ENCODE measurements around the gene PDHX.

The PDHX gene

DNA sequence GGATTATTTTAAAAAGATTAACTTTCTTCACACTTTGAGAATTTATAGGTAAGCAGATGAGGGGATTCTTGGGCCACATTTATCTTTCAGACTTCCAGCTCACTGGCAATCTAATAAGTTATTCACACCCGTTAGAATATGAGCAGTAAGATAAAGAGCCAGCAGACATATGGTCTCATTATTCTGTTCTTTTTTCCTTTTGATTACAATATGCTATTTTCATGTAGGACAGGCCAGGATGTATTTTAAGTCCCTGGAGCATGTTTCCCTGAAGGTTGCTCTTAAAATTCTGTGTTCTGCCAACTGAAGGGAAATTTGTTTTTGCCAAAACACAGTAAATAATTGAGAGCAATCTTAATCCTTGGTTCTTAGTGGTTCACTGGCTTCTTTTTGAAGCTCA lies 22.2 kb downstream of the PDHX start:
- Histone ChIP-seq H3K4me3 (ENCODE audit: low read length) (no peak overlapping the region), H3K4me1 (ENCODE audit: control insufficient read depth, insufficient read depth, low read length) (peaks cover 6% of the 10 kb centered on the region), H3K36me3 (ENCODE audit: control insufficient read depth, insufficient read depth, low read length) (peaks cover 2% of the 10 kb centered on the region), H3K27ac (ENCODE audit: low read depth, low read length) (no peak overlapping the region), H3K9ac (ENCODE audit: low read length) (no peak overlapping the region), H3K27me3 (ENCODE audit: control insufficient read depth, insufficient read depth, low read length) (no peaks in the 10 kb centered on the region)

DNA sequence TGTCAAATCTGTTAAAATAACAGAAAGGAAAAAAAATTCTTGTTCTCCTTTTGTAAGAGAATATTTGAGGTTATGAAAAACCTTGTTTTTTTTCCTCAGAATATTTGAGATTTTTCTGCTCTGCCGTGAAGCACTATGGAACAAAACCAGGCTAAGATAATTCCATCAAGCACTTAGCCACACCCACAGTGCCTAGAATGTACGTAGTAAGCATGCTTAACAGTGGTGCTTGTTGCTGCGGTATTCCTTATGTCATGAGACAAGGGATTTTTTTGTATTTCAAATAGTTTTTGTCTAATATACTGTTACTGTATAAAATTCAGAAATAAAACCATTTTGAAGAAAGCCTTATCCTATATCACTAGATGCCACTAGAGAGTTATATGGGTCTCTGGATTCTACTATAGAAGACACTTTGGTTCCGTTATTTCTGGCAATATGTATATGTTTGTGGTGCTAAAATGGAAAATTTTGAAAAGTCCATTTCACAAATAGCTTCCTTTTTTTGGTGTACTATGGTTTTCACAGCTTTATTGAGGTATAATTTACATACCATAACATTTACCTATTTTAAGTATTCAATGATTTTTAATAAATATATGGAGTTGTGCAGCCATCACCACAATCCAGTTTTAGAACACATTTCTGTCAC lies 23.7 kb downstream of the PDHX start:
- H3K27ac ChIP-seq (ENCODE audit: low read depth, low read length), result no peak overlapping the region
- H3K4me1 ChIP-seq (ENCODE audit: control insufficient read depth, insufficient read depth, low read length), result peaks cover 6% of the 10 kb centered on the region
- H3K9ac ChIP-seq (ENCODE audit: low read length), result no peak overlapping the region

DNA sequence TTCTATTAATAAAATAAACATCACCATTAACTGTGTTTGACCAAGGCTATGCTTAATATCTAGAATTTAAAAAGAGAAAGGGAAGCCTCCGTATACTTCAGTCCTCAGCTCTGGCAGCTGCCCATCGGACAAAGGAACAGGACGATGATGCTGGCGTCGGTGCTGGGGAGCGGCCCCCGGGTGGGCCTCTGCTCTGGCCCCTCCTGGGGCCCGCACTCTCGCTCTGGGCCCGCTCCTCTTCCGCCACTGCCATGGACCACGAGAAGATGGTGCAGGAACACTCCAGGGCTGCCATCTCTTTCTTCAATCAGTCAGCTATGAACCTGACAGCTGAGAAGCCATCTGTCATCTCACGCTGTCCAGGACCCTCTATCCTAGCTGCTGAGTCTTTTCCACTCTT lies 25.3 kb downstream of the PDHX start:
- H3K9ac ChIP-seq (ENCODE audit: low read length), result no peak overlapping the region
- peaks cover 3% of the 10 kb centered on the region for H3K36me3 ChIP-seq (ENCODE audit: control insufficient read depth, insufficient read depth, low read length)
- no peak overlapping the region for H3K4me3 ChIP-seq (ENCODE audit: low read length)
- H3K4me1 ChIP-seq (ENCODE audit: control insufficient read depth, insufficient read depth, low read length), result peaks cover 6% of the 10 kb centered on the region
- no peaks in the 10 kb centered on the region for H3K27me3 ChIP-seq (ENCODE audit: control insufficient read depth, insufficient read depth, low read length)
- H3K27ac ChIP-seq (ENCODE audit: low read depth, low read length), result no peak overlapping the region

More for the DNA sequence above, 23.7 kb downstream of the PDHX start:
- Histone ChIP-seq H3K27me3 (ENCODE audit: control insufficient read depth, insufficient read depth, low read length) (no peaks in the 10 kb centered on the region), H3K4me3 (ENCODE audit: low read length) (no peak overlapping the region), H3K36me3 (ENCODE audit: control insufficient read depth, insufficient read depth, low read length) (peaks cover 3% of the 10 kb centered on the region)

DNA sequence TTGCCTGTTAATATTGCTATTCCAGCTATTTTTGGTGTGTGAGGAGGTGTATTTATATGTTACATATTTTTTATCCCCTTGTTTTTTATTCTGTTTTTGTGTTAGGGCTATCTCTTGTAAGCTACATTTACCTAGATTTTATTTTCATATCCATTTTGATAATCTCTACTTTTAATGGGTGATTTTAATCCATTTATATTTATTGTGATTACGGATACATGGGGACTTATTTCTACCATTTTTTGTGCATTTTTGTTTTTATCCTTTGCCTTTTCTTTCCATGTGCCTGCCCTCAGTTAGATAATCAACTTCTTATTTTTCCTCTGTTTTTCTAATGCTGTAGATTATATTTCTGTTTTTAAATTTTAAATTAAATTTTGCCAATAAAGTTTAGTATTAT lies 28.3 kb downstream of the PDHX start:
- Histone ChIP-seq H3K27me3 (ENCODE audit: control insufficient read depth, insufficient read depth, low read length) (no peaks in the 10 kb centered on the region), H3K9ac (ENCODE audit: low read length) (no peak overlapping the region), H3K4me1 (ENCODE audit: control insufficient read depth, insufficient read depth, low read length) (peaks cover 6% of the 10 kb centered on the region), H3K4me3 (ENCODE audit: low read length) (no peak overlapping the region), H3K36me3 (ENCODE audit: control insufficient read depth, insufficient read depth, low read length) (peaks cover 3% of the 10 kb centered on the region), H3K27ac (ENCODE audit: low read depth, low read length) (no peak overlapping the region)

DNA sequence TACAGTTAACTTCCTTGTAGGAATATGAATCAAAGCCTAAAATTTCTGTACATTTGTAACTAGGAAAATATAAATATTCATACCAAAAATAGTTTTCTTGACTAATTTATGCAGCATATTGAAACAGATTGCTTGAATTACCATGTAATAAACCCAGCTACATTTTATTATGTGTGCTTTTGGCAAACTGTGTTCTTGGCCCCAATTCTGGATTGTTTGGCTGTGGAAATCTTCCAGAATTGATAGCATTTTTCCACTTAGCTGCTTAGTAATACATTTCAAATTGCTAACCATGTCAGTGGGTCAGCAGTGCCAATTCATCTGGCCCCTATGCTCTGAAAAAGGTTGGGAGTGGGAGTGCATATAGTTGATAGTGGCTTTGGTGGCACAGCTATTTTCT lies 32.3 kb downstream of the PDHX start:
- H3K9ac ChIP-seq (ENCODE audit: low read length), result no peak overlapping the region
- H3K4me3 ChIP-seq (ENCODE audit: low read length), result no peak overlapping the region
- no peaks in the 10 kb centered on the region for H3K4me1 ChIP-seq (ENCODE audit: control insufficient read depth, insufficient read depth, low read length)
- no peak overlapping the region for H3K27ac ChIP-seq (ENCODE audit: low read depth, low read length)
- peaks cover under 1% of the 10 kb centered on the region for H3K36me3 ChIP-seq (ENCODE audit: control insufficient read depth, insufficient read depth, low read length)
- H3K27me3 ChIP-seq (ENCODE audit: control insufficient read depth, insufficient read depth, low read length), result no peaks in the 10 kb centered on the region

DNA sequence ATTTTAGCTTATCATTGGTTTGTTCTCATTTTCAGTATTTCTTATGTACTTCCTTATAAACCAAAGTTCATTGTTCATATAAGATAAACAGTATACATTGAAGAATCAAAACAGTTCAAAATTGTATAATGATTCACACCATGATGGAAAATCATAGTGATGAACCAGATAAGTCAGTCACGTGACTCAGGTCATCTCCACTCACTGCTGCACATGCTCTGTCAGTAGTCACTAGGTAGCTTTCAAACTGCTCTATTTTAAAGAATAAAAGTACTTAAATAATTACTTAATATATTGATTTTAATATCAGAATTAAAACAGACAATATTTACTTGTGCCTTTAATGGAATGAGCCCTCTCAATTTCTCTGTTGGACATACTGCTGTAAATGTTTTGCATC lies 37.5 kb downstream of the PDHX start:
- Histone ChIP-seq H3K9ac (ENCODE audit: low read length) (no peak overlapping the region), H3K27me3 (ENCODE audit: control insufficient read depth, insufficient read depth, low read length) (no peaks in the 10 kb centered on the region), H3K27ac (ENCODE audit: low read depth, low read length) (no peak overlapping the region), H3K4me3 (ENCODE audit: low read length) (no peak overlapping the region), H3K4me1 (ENCODE audit: control insufficient read depth, insufficient read depth, low read length) (no peaks in the 10 kb centered on the region), H3K36me3 (ENCODE audit: control insufficient read depth, insufficient read depth, low read length) (no peaks in the 10 kb centered on the region)

DNA sequence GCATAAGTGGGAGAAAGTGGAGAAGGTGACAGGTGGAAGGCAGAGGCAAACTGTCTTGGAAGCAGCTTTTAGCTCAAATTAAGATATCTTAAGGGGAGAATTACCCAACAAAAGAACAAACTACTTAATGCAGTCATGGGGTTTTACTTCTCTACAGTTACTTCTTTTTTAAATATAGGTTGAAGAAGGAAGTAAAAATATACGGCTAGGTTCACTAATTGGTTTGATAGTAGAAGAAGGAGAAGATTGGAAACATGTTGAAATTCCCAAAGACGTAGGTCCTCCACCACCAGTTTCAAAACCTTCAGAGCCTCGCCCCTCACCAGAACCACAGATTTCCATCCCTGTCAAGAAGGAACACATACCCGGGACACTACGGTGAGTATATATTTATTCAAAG lies 40.8 kb downstream of the PDHX start:
- no peaks in the 10 kb centered on the region for H3K27me3 ChIP-seq (ENCODE audit: control insufficient read depth, insufficient read depth, low read length)
- no peak overlapping the region for H3K4me3 ChIP-seq (ENCODE audit: low read length)
- no peak overlapping the region for H3K27ac ChIP-seq (ENCODE audit: low read depth, low read length)
- no peak overlapping the region for H3K9ac ChIP-seq (ENCODE audit: low read length)
- peaks cover 4% of the 10 kb centered on the region for H3K36me3 ChIP-seq (ENCODE audit: control insufficient read depth, insufficient read depth, low read length)
- H3K4me1 ChIP-seq (ENCODE audit: control insufficient read depth, insufficient read depth, low read length), result no peaks in the 10 kb centered on the region

DNA sequence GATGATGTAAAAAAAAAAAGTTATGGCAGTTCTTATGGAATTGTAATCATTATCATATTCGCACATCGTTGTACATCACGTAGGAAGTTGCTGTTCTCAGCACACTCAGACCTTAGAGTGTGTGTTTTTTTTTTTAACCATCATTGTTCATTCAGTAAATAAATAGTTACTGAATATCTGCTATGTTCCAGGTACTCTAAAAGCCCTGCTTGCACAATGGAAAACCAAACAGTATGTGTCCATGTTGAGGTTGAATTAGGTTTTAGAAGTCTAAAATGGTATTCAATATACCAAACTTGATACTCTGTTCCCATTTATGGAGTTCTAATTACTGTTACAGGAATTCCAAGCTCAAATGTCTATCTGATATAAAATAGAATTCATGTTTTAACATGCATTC lies 41.2 kb downstream of the PDHX start:
- no peak overlapping the region for H3K4me3 ChIP-seq (ENCODE audit: low read length)
- no peak overlapping the region for H3K27ac ChIP-seq (ENCODE audit: low read depth, low read length)
- H3K9ac ChIP-seq (ENCODE audit: low read length), result no peak overlapping the region
- no peaks in the 10 kb centered on the region for H3K4me1 ChIP-seq (ENCODE audit: control insufficient read depth, insufficient read depth, low read length)
- no peaks in the 10 kb centered on the region for H3K27me3 ChIP-seq (ENCODE audit: control insufficient read depth, insufficient read depth, low read length)
- H3K36me3 ChIP-seq (ENCODE audit: control insufficient read depth, insufficient read depth, low read length), result peaks cover 4% of the 10 kb centered on the region

DNA sequence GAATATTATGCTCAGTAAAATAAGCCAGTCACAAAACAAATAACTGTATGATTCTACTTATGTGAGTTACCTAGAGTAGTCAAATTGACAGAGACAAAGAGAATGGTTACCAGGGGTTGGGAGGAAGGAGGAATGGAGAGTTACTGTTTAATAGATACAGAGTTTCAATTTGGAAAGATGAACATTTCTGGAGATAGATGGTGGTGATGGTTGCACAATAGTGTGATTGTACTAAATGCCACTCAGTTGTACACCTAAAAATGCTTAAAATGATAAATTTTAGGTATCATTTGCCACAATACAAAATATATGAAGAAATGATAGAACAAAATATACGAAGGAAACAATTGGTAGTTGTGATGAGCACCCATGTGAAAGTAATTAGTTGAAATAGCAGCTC lies 43.4 kb downstream of the PDHX start:
- no peak overlapping the region for H3K9ac ChIP-seq (ENCODE audit: low read length)
- no peaks in the 10 kb centered on the region for H3K4me1 ChIP-seq (ENCODE audit: control insufficient read depth, insufficient read depth, low read length)
- peaks cover 4% of the 10 kb centered on the region for H3K36me3 ChIP-seq (ENCODE audit: control insufficient read depth, insufficient read depth, low read length)
- H3K4me3 ChIP-seq (ENCODE audit: low read length), result no peak overlapping the region
- H3K27ac ChIP-seq (ENCODE audit: low read depth, low read length), result no peak overlapping the region
- H3K27me3 ChIP-seq (ENCODE audit: control insufficient read depth, insufficient read depth, low read length), result no peaks in the 10 kb centered on the region

DNA sequence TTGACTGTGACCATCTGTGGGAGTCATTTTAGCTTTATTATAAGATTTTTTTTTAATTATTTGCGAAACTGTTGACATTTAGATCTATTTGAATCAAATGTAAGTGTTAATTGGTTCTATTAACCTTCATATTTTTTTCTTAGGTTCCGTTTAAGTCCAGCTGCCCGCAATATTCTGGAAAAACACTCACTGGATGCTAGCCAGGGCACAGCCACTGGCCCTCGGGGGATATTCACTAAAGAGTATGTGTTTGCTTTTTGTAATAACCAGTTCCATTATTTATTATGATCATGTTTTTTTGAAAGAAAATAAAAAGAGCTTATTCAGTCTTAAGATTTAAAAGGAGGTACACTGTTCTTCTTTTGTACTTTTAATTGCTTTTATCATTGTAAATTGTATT lies 43.9 kb downstream of the PDHX start:
- Histone ChIP-seq H3K4me1 (ENCODE audit: control insufficient read depth, insufficient read depth, low read length) (no peaks in the 10 kb centered on the region), H3K36me3 (ENCODE audit: control insufficient read depth, insufficient read depth, low read length) (peaks cover 4% of the 10 kb centered on the region), H3K4me3 (ENCODE audit: low read length) (no peak overlapping the region), H3K27ac (ENCODE audit: low read depth, low read length) (no peak overlapping the region), H3K9ac (ENCODE audit: low read length) (no peak overlapping the region), H3K27me3 (ENCODE audit: control insufficient read depth, insufficient read depth, low read length) (no peaks in the 10 kb centered on the region)

DNA sequence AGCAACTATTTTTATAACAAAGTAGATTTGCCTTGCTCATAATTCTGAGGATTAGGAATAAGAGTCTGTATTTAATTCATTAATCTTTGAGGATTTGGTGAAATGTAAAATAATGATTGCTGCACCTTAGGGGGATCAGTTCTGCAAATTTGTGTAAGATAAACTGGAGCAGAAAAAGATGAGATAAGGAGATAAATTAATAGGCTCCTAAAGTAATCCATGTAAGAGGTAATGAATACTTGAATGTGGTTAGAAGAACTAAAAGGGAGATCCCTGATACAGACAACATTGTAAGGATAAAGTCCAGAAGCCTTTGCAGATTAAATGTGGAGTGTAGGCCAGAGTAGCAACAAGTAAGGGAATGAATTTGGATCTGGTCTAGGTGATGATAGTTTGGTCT lies 45.6 kb downstream of the PDHX start:
- H3K4me1 ChIP-seq (ENCODE audit: control insufficient read depth, insufficient read depth, low read length), result no peaks in the 10 kb centered on the region
- peaks cover 4% of the 10 kb centered on the region for H3K36me3 ChIP-seq (ENCODE audit: control insufficient read depth, insufficient read depth, low read length)
- H3K9ac ChIP-seq (ENCODE audit: low read length), result no peak overlapping the region
- no peak overlapping the region for H3K27ac ChIP-seq (ENCODE audit: low read depth, low read length)
- H3K27me3 ChIP-seq (ENCODE audit: control insufficient read depth, insufficient read depth, low read length), result no peaks in the 10 kb centered on the region
- no peak overlapping the region for H3K4me3 ChIP-seq (ENCODE audit: low read length)

DNA sequence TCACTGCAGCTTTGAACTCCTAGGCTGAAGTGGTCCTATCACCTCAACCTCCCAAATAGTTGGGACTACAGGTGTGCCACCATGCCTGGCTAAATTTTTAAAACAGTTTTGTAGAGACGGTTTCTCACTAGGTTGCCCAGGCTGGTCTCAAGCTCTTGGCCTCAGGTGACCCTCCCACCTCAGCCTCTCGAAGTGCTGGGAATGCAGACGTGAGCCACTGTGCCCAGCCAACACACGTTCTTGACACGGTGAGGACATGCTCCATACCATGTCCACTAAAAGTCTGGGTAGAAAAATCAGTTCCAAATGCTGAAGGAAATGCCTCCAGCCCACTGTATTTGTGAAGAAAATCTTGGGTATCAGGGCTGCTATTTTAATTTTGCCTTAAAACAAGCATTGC lies 46.9 kb downstream of the PDHX start:
- H3K4me1 ChIP-seq (ENCODE audit: control insufficient read depth, insufficient read depth, low read length), result no peaks in the 10 kb centered on the region
- no peak overlapping the region for H3K4me3 ChIP-seq (ENCODE audit: low read length)
- H3K27ac ChIP-seq (ENCODE audit: low read depth, low read length), result no peak overlapping the region
- H3K36me3 ChIP-seq (ENCODE audit: control insufficient read depth, insufficient read depth, low read length), result peaks cover 4% of the 10 kb centered on the region
- no peak overlapping the region for H3K9ac ChIP-seq (ENCODE audit: low read length)
- H3K27me3 ChIP-seq (ENCODE audit: control insufficient read depth, insufficient read depth, low read length), result no peaks in the 10 kb centered on the region

DNA sequence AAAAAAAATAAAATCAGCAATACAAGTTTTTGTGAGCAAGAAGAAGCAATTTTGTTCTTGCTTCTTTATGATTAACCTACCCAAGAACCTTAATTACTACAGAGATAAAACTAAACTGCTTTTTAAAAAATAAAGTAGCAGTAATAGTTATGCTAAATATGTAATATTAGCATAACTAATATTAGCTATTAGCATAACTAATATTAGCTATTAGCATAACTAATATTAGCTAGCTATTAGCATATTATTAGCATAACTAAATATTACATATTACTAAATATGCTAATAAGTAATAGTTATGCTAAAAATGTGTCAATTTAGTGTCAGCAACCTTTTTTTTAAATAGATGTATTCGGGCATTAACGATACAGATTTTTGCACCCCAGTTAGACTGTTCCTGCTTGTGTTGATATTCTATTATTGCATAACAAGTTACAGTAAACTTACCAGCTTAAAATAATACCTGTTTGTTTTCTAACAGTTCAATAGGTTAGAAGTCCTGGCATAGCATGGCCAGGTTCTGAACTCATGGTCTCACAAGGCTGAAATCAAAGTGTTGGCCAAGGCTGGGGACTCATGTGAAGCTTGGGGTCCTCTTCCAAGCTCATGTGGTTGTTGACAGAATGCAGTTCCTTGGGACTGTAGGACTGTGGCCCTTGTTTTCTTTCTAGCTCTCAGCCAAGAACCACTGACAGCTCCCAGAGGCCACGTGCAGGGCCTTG lies 48.4 kb downstream of the PDHX start:
- no peaks in the 10 kb centered on the region for H3K36me3 ChIP-seq (ENCODE audit: control insufficient read depth, insufficient read depth, low read length)
- no peak overlapping the region for H3K27ac ChIP-seq (ENCODE audit: low read depth, low read length)

More for the DNA sequence above, 48.4 kb downstream of the PDHX start:
- Histone ChIP-seq H3K4me1 (ENCODE audit: control insufficient read depth, insufficient read depth, low read length) (no peaks in the 10 kb centered on the region), H3K27me3 (ENCODE audit: control insufficient read depth, insufficient read depth, low read length) (no peaks in the 10 kb centered on the region), H3K4me3 (ENCODE audit: low read length) (no peak overlapping the region), H3K9ac (ENCODE audit: low read length) (no peak overlapping the region)
